ENCODE results near the gene GRB2. TPM values are rescaled to one million over a fixed set of nuclear protein-coding genes. Genes with fewer than 3 reads are reported as not detected.
"Not testable (repeated sequence)": the region's sequence is repeated elsewhere in the genome, so short reads cannot be mapped to it uniquely, and the experiment has no call there.

Gene GRB2
- total RNA-seq, 1 experiment from 2014 or later = 106 TPM

GRCh38 chr17:75300280-75300679 is 105.2 kb downstream of the GRB2 start:
- Histone ChIP-seq H3K9me3 (ENCODE audit: low read length) (no peaks in the 10 kb centered on the region), H3K9me2 (replicated peaks; ENCODE audit: insufficient read depth, low read length) (no peaks in the 10 kb centered on the region), H3K9ac (ENCODE audit: low read length) (no peak overlapping the region), H3K79me2 (ENCODE audit: low read length) (no peaks in the 10 kb centered on the region), H3K4me1 (ENCODE audit: low read length) (peaks cover 17% of the 10 kb centered on the region), H3K4me2 (ENCODE audit: low read depth, low read length, poor library complexity, severe bottlenecking) (no peak overlapping the region), H3K27ac (ENCODE audit: low read length) (no peak overlapping the region), H4K20me1 (ENCODE audit: insufficient read depth, low read depth, low read length) (no peaks in the 10 kb centered on the region), H3K4me3 (ENCODE audit: low read length) (no peak overlapping the region), H3K36me3 (ENCODE audit: insufficient read depth, low read length) (no peaks in the 10 kb centered on the region), H3K27me3 (ENCODE audit: low read length) (no peaks in the 10 kb centered on the region), H2AFZ (ENCODE audit: low read length) (no peak overlapping the region)
- no peak for DNase-seq

GRCh38 chr17:75295201-75296158 is 110.0 kb downstream of the GRB2 start:
- no peak for DNase-seq
- Histone ChIP-seq H3K27ac (ENCODE audit: low read length) (peak overlapping the region; percentile 63), H3K4me3 (ENCODE audit: low read length) (no peak overlapping the region), H3K79me2 (ENCODE audit: low read length) (no peaks in the 10 kb centered on the region), H3K27me3 (ENCODE audit: low read length) (no peaks in the 10 kb centered on the region), H3K36me3 (ENCODE audit: insufficient read depth, low read length) (no peaks in the 10 kb centered on the region), H2AFZ (ENCODE audit: low read length) (peak overlapping the region; percentile 19; the same call in 1 of the 2 replicates), H3K9ac (ENCODE audit: low read length) (peak overlapping the region; percentile 9), H3K9me2 (replicated peaks; ENCODE audit: insufficient read depth, low read length) (no peaks in the 10 kb centered on the region), H3K4me2 (ENCODE audit: low read depth, low read length, poor library complexity, severe bottlenecking) (peak overlapping the region; percentile 37), H3K4me1 (ENCODE audit: low read length) (peaks cover 23% of the 10 kb centered on the region), H4K20me1 (ENCODE audit: insufficient read depth, low read depth, low read length) (no peaks in the 10 kb centered on the region), H3K9me3 (ENCODE audit: low read length) (no peaks in the 10 kb centered on the region)

- not testable (repeated sequence) for H3K27ac ChIP-seq (ENCODE audit: low read length); H4K20me1 ChIP-seq (ENCODE audit: insufficient read depth, low read depth, low read length); H3K36me3 ChIP-seq (ENCODE audit: insufficient read depth, low read length); H3K9ac ChIP-seq (ENCODE audit: low read length); H3K4me3 ChIP-seq (ENCODE audit: low read length); H3K4me2 ChIP-seq (ENCODE audit: low read depth, low read length, poor library complexity, severe bottlenecking); H3K9me3 ChIP-seq (ENCODE audit: low read length); H3K9me2 ChIP-seq (replicated peaks; ENCODE audit: insufficient read depth, low read length); DNase-seq; H2AFZ ChIP-seq (ENCODE audit: low read length); H3K27me3 ChIP-seq (ENCODE audit: low read length)
- peaks cover 11% of the 10 kb centered on the region for H3K79me2 ChIP-seq (ENCODE audit: low read length)
- peaks cover 30% of the 10 kb centered on the region for H3K4me1 ChIP-seq (ENCODE audit: low read length)
Observed at GRCh38 chr17:75292810-75293448, 112.5 kb downstream of the GRB2 start.

DNA sequence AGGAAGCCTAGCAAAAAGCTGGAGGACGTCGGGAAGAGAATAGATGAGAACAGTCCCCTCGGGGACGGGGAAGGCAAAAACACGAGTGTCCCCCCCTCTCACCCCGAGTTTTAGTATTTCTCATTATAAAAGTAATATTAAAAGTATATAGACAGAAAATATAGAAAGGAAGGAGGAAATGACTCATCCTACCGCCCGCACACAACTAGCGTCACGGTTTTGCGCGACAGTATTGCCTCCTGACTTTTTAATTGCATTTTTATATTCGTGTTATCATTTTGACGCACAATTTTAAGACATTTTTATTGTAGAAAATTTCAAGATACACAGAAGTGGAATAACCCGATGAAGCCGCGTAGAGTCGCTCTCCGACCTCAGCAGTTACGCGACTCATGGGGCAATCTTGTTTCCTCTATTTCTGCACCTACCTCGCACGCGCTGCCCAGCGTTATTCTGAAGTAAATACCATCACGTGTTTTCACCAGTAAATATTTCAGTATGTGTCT is 115.6 kb downstream of the GRB2 start:
- H3K4me1 ChIP-seq (ENCODE audit: low read length) = peaks cover 22% of the 10 kb centered on the region
- peaks cover 39% of the 10 kb centered on the region for H3K79me2 ChIP-seq (ENCODE audit: low read length)
- peak overlapping the region; percentile 64 for H3K9ac ChIP-seq (ENCODE audit: low read length)
- no peaks in the 10 kb centered on the region for H3K9me2 ChIP-seq (replicated peaks; ENCODE audit: insufficient read depth, low read length)
- peak overlapping the region; percentile 52 for H2AFZ ChIP-seq (ENCODE audit: low read length)
- H4K20me1 ChIP-seq (ENCODE audit: insufficient read depth, low read depth, low read length) = no peaks in the 10 kb centered on the region
- H3K4me2 ChIP-seq (ENCODE audit: low read depth, low read length, poor library complexity, severe bottlenecking) = peak overlapping the region; percentile 83
- peaks cover 16% of the 10 kb centered on the region for H3K36me3 ChIP-seq (ENCODE audit: insufficient read depth, low read length)
- H3K4me3 ChIP-seq (ENCODE audit: low read length) = peak overlapping the region; percentile 62
- DNase-seq = peak; percentile 90
- no peaks in the 10 kb centered on the region for H3K9me3 ChIP-seq (ENCODE audit: low read length)
- no peaks in the 10 kb centered on the region for H3K27me3 ChIP-seq (ENCODE audit: low read length)
- H3K27ac ChIP-seq (ENCODE audit: low read length) = peak overlapping the region; percentile 83

DNA sequence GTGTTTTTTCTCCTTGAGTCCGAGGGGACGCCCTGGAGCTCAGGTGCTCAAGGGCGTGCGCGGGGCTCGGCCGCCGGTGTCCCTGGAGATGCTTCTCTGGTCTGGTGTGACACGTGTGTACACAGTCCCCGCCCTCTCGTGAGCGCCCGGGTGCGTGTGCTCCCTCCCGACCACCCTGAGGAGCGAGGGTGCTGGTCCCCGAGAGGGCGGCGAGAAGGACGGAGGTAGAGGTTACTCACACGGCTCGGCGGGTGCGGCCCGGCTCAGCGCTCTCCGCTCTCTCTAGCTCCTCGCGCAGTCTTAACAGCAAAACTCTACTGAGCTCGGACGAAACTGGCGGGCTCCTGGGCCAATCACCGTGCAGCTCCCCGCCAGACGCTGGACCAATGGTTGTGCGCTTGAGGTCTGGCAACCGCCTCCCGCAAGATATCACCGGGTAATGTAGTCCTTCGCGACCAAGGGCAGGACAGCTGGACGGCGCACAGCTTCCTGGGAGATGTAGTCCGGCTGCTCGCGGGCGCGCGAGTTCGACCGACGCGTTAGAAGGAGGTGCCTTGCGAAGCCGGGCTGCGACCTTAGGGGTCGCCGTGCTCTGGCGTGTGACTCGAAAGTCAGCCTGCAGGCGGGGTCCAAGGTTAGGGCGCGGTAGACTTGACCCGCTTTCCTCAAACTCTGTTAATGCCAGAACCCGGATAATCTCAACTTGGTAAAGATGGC is 116.2 kb downstream of the GRB2 start, which contains the start of gene SLC25A19:
Gene SLC25A19, minus strand, starts transcription at position 319 of the 717 bp plus-strand sequence. CDS start 2,669 bp downstream, outside the sequence.
- peak; percentile 99 for DNase-seq
- H2AFZ ChIP-seq (ENCODE audit: low read length) = peak within 1 kb of the TSS; percentile 72
- peak within 1 kb of the TSS; percentile 87 for H3K4me2 ChIP-seq (ENCODE audit: low read depth, low read length, poor library complexity, severe bottlenecking)
- peaks cover 39% of the 10 kb centered on the region for H3K79me2 ChIP-seq (ENCODE audit: low read length)
- no peaks in the 10 kb centered on the region for H3K9me2 ChIP-seq (replicated peaks; ENCODE audit: insufficient read depth, low read length)
- peaks cover 22% of the 10 kb centered on the region for H3K4me1 ChIP-seq (ENCODE audit: low read length)
- H3K36me3 ChIP-seq (ENCODE audit: insufficient read depth, low read length) = peaks cover 16% of the 10 kb centered on the region
- H3K9ac ChIP-seq (ENCODE audit: low read length) = peak within 1 kb of the TSS; percentile 91
- no peaks in the 10 kb centered on the region for H3K9me3 ChIP-seq (ENCODE audit: low read length)
- H3K27ac ChIP-seq (ENCODE audit: low read length) = peak within 1 kb of the TSS; percentile 83
- no peaks in the 10 kb centered on the region for H4K20me1 ChIP-seq (ENCODE audit: insufficient read depth, low read depth, low read length)
- H3K4me3 ChIP-seq (ENCODE audit: low read length) = peak within 1 kb of the TSS; percentile 92
- H3K27me3 ChIP-seq (ENCODE audit: low read length) = no peaks in the 10 kb centered on the region

DNA sequence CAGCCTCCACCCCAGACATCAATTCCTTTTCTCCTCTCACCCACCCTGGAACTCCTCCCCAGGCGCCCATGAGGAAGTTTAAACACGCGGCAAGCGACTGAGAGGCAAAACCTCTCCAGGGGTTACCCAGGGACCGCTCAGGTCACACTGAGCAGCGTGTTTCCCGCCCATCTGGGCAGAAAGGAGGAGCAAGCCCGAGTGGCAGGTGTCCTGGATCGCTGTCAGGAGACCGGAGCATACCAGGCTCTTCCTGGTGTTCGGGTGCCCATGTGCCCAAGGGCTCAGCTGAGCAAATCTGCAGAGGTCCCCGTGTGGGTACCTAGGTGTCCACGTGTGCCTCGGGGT is 116.7 kb downstream of the GRB2 start:
- peak overlapping the region; percentile 92 for H3K4me3 ChIP-seq (ENCODE audit: low read length)
- DNase-seq = peak; percentile 88

GRCh38 chr17:75288359-75288758 is 117.1 kb downstream of the GRB2 start:
- Histone ChIP-seq H3K9ac (ENCODE audit: low read length) (peak overlapping the region; percentile 91), H2AFZ (ENCODE audit: low read length) (no peak overlapping the region)

More for the DNA sequence above, 116.7 kb downstream of the GRB2 start:
- no peaks in the 10 kb centered on the region for H4K20me1 ChIP-seq (ENCODE audit: insufficient read depth, low read depth, low read length)
- H3K4me1 ChIP-seq (ENCODE audit: low read length) = peaks cover 22% of the 10 kb centered on the region
- peak overlapping the region; percentile 87 for H3K4me2 ChIP-seq (ENCODE audit: low read depth, low read length, poor library complexity, severe bottlenecking)
- no peaks in the 10 kb centered on the region for H3K27me3 ChIP-seq (ENCODE audit: low read length)
- peak overlapping the region; percentile 72; the same call in 1 of the 2 replicates for H2AFZ ChIP-seq (ENCODE audit: low read length)
- H3K9me3 ChIP-seq (ENCODE audit: low read length) = no peaks in the 10 kb centered on the region
- H3K9ac ChIP-seq (ENCODE audit: low read length) = peak overlapping the region; percentile 91
- peak overlapping the region; percentile 80 for H3K27ac ChIP-seq (ENCODE audit: low read length)
- H3K9me2 ChIP-seq (replicated peaks; ENCODE audit: insufficient read depth, low read length) = no peaks in the 10 kb centered on the region
- H3K79me2 ChIP-seq (ENCODE audit: low read length) = peaks cover 39% of the 10 kb centered on the region
- peaks cover 16% of the 10 kb centered on the region for H3K36me3 ChIP-seq (ENCODE audit: insufficient read depth, low read length)

More at GRCh38 chr17:75288359-75288758, 117.1 kb downstream of the GRB2 start:
- Histone ChIP-seq H3K4me2 (ENCODE audit: low read depth, low read length, poor library complexity, severe bottlenecking) (peak overlapping the region; percentile 87), H3K4me1 (ENCODE audit: low read length) (peaks cover 22% of the 10 kb centered on the region), H3K36me3 (ENCODE audit: insufficient read depth, low read length) (peaks cover 16% of the 10 kb centered on the region), H3K9me2 (replicated peaks; ENCODE audit: insufficient read depth, low read length) (no peaks in the 10 kb centered on the region), H3K9me3 (ENCODE audit: low read length) (no peaks in the 10 kb centered on the region), H3K79me2 (ENCODE audit: low read length) (peaks cover 39% of the 10 kb centered on the region), H3K4me3 (ENCODE audit: low read length) (peak overlapping the region; percentile 92), H3K27ac (ENCODE audit: low read length) (peak overlapping the region; percentile 80), H3K27me3 (ENCODE audit: low read length) (no peaks in the 10 kb centered on the region), H4K20me1 (ENCODE audit: insufficient read depth, low read depth, low read length) (no peaks in the 10 kb centered on the region)
- no peak for DNase-seq

Data from Karpas-422 (cell line).